ENCODE results near the gene ALK.

DNA sequence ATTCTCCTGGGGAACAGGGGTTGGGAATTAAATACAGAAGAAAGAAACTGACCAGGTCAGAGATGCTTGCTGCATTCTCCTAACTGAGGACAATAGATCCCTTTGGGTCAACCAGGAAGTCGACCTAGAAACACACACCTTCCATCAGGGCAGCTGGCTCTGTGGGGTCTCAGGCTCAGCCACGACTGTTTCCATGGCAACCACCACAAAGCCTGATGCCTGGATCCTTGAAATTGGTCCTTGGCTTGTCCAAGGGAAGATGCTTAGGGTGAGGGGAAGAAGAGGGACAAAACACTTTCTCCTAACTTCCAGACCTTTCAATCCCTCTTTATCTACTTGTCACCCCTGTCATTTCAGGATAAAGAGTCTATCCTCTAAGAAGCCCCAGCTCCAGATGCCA, 194.4 kb downstream of the ALK start:
- TF ChIP-seq POLR2A (IDR thresholded peaks at IDR 0.05; ENCODE audit: low read length) = no peak
- no peak for TF ChIP-seq GATA1 (IDR thresholded peaks at IDR 0.05; ENCODE audit: low read depth, low read length)
